Mucosa of descending colon (tissue), 3 donors: Measurements from ENCODE around the gene SDE2. TPM values are rescaled to one million over a fixed set of nuclear protein-coding genes. Genes with fewer than 3 reads are reported as not detected.

ENCODE experiments used
- ATAC-seq: fragments of 200-7000 bp; cut with Tn5 transposase; one replicate; pipeline ENCODE4 v1.9.1; 2020; ENCODE audit warnings: mild to moderate bottlenecking, moderate library complexity
- DNase-seq, 3 donors: peaks; one replicate each; pipeline ENCODE4 v3.0.0-alpha.2; 2020
- H3K36me3 ChIP-seq: fragments of 200-600 bp; one replicate; pipeline ENCODE4 v1.8.0; 2021; ENCODE audit warnings: low read depth, mild to moderate bottlenecking
- H3K4me1 ChIP-seq: fragments of 200-600 bp; one replicate; pipeline ENCODE4 v1.8.0; 2021; ENCODE audit warnings: low read depth, mild to moderate bottlenecking
- H3K4me3 ChIP-seq: fragments of 200-600 bp; one replicate; pipeline ENCODE4 v1.8.0; 2021; ENCODE audit warnings: mild to moderate bottlenecking
- H3K9me3 ChIP-seq: fragments of 200-600 bp; one replicate; pipeline ENCODE4 v1.8.0; 2021; ENCODE audit warnings: mild to moderate bottlenecking
- CTCF ChIP-seq: fragments of 200-600 bp; IDR thresholded peaks from one replicate; pipeline ENCODE4 v1.8.0; 2022; ENCODE audit warnings: antibody characterized with exemption, mild to moderate bottlenecking
- intact Hi-C, 2 donors: fragments of 100-400 bp; cut with DNase I in 1 of 2; cut with micrococcal nuclease in 1 of 2; formaldehyde crosslinking; loops; one replicate each; pipeline versions ENCODE4 v1.11.0 to v1.11.1; 2022; cut with DNase I, micrococcal nuclease
- total RNA-seq, 3 donors: library from RNA; stranded (reverse); fragmentation: NEBNext Ultra II Directional in 2 of 3; extraction: Animal tissue kit (Norgen Biotek cat#: 25700) in 2 of 3; gene quantifications; one replicate each; pipeline versions ENCODE4 v1.2.1 to v1.2.4, GENCODE V29; 2021 to 2023
- donor health status: DM: no; HTN: no; CAD: no; lungs with moderate emphysema.
- donor health status: DM: no; HTN: no; CAD: no.
- donor health status: DM: no; HTN: yes; CAD: no.

SDE2 gene
- total RNA-seq, 3 donors from 2014 or later = 14.1 to 21.0 (median 15.0) TPM

- no peaks in the 10 kb centered on the region for H3K4me1 ChIP-seq
- peak; percentile 64 for TF ChIP-seq CTCF
- DNase-seq (peak in 2 of 3 donors; percentile 84 to 86), ATAC-seq (peak; percentile 91)
- H3K4me3 ChIP-seq = no peak overlapping the region
- no peaks in the 10 kb centered on the region for H3K9me3 ChIP-seq
- intact Hi-C loops = no loop called here
- no peaks in the 10 kb centered on the region for H3K36me3 ChIP-seq
Measured at GRCh38 chr1:225962440-225962975, 36.6 kb downstream of the SDE2 start.

- intact Hi-C loops = no loop called here
- H3K4me3 ChIP-seq = no peak overlapping the region
- no peaks in the 10 kb centered on the region for H3K36me3 ChIP-seq
- no peak for ATAC-seq
- no peaks in the 10 kb centered on the region for H3K9me3 ChIP-seq
- TF ChIP-seq CTCF = no peak
- no peaks in the 10 kb centered on the region for H3K4me1 ChIP-seq
- DNase-seq = no peak
Measured at GRCh38 chr1:225961659-225962439, 37.3 kb downstream of the SDE2 start.

- ATAC-seq (no peak), DNase-seq (no peak)
- Histone ChIP-seq H3K9me3 (no peaks in the 10 kb centered on the region), H3K36me3 (no peaks in the 10 kb centered on the region), H3K4me1 (no peaks in the 10 kb centered on the region), H3K4me3 (no peak overlapping the region)
- TF ChIP-seq CTCF = no peak
- intact Hi-C loops = no loop called here
Measured at GRCh38 chr1:225958041-225958440, 41.1 kb downstream of the SDE2 start.

- TF ChIP-seq CTCF = no peak
- no peaks in the 10 kb centered on the region for H3K9me3 ChIP-seq
- ATAC-seq = no peak
- H3K4me3 ChIP-seq = no peak overlapping the region
- no peaks in the 10 kb centered on the region for H3K36me3 ChIP-seq
- no peaks in the 10 kb centered on the region for H3K4me1 ChIP-seq
- intact Hi-C loops = no loop called here
- DNase-seq = no peak
Measured at GRCh38 chr1:225954753-225955152, 44.4 kb downstream of the SDE2 start.

GRCh38 chr1:225953315-225953714 lies 45.8 kb downstream of the SDE2 start:
- Histone ChIP-seq H3K4me1 (no peaks in the 10 kb centered on the region), H3K9me3 (no peaks in the 10 kb centered on the region), H3K4me3 (no peak overlapping the region), H3K36me3 (no peaks in the 10 kb centered on the region)
- intact Hi-C loops = no loop called here
- DNase-seq = no peak
- no peak for ATAC-seq
- TF ChIP-seq CTCF = no peak
